Stomach (tissue), 9 donors: ENCODE measurements around the gene ACYP1. TPM values are rescaled to one million over a fixed set of nuclear protein-coding genes. Genes with fewer than 3 reads are reported as not detected.

Experiments
- DNase-seq, 2 donors: peaks; one replicate each; pipeline versions ENCODE4 v3.0.0 to v3.0.0-alpha.2; 2013 to 2019
- H3K27ac ChIP-seq, 5 donors: fragments of 200-600 bp in 4 of 5; sonication (generic) in 4 of 5; one replicate each; pipeline ENCODE4 v1.5.1; 2013 to 2019; ENCODE audit warnings: mild to moderate bottlenecking in 1 of 5, moderate library complexity in 1 of 5
- H3K27me3 ChIP-seq, 3 donors: fragments of 200-600 bp; sonication (generic); one replicate each; pipeline ENCODE4 v1.5.1; 2017 to 2019; ENCODE audit warnings: mixed run types in 1 of 3
- H3K36me3 ChIP-seq, 4 donors: fragments of 200-600 bp; sonication (generic); 1 replicate in 3 of 4; 2 replicates in 1 of 4; pipeline ENCODE4 v1.5.1; 2016 to 2019
- H3K4me1 ChIP-seq, 4 donors: fragments of 200-600 bp; sonication (generic); one replicate each; pipeline ENCODE4 v1.5.1; 2016 to 2019
- H3K4me3 ChIP-seq, 4 donors: fragments of 200-600 bp; sonication (generic) in 3 of 4; one replicate each; pipeline ENCODE4 v1.5.1; 2016 to 2019; ENCODE audit warnings: mild to moderate bottlenecking in 1 of 4
- H3K9me3 ChIP-seq, 4 donors: fragments of 200-600 bp; sonication (generic); one replicate each; pipeline ENCODE4 v1.5.1; 2016 to 2019
- EP300 ChIP-seq: sonication (generic); formaldehyde crosslinking; IDR thresholded peaks from one replicate; pipeline ENCODE4 v1.6.1; 2017; ENCODE audit warnings: antibody characterized with exemption
- POLR2A ChIP-seq, 4 donors: fragments of 450-650 bp; IDR thresholded peaks; one replicate each; pipeline ENCODE4 v1.6.1; 2016; ENCODE audit warnings: antibody characterized with exemption in 4 of 4, control low read depth in 2 of 4, mild to moderate bottlenecking in 1 of 4, moderate library complexity in 1 of 4
- POLR2AphosphoS5 ChIP-seq, 3 donors: sonication (generic); formaldehyde crosslinking; IDR thresholded peaks; one replicate each; pipeline ENCODE4 v1.6.1; 2016; ENCODE audit warnings: antibody characterized with exemption in 3 of 3
- WGBS, 5 donors: extraction: QIAGEN DNeasy Blood & Tissue Kit in 3 of 5; methylation state at CpG; one replicate each; pipeline versions ENCODE4 v1.1.5 to v1.1.7; 2013 to 2018; 5-methylcytosine and 5-hydroxymethylcytosine counted together
- intact Hi-C: fragments of 100-400 bp; cut with DNase I; formaldehyde crosslinking; loops from one replicate; pipeline ENCODE4 v1.15.1; 2023; ENCODE audit warnings: low total_unique reads
- polyA plus RNA-seq, 3 donors: library from polyadenylated mRNA; stranded (reverse); fragments of 200-250 nt; gene quantifications; one replicate each; pipeline ENCODE4 v1.2.3, GENCODE V29; 2013
- total RNA-seq, 5 donors: library from RNA; depleted of rRNA; stranded (reverse); fragments of >200 nt; gene quantifications; one replicate each; pipeline versions ENCODE4 v1.1.0 to v1.2.3, GENCODE V29; 2014 to 2016
- TF ChIP-seq, protein P1 (sequence below), 7 experiments: fragments of 450-650 bp in 4 of 7; fragments of 200-600 bp in 3 of 7; sonication (generic) in 3 of 7; IDR thresholded peaks; one replicate each; pipeline ENCODE4 v1.5.1; 2016 to 2019; ENCODE audit warnings: antibody characterized with exemption in 7 of 7, control low read depth in 2 of 7, mild to moderate bottlenecking in 1 of 7
- donor health status: healthy with polysubstance abuse.
- donor health status: Bipolar disorder and iron deficiency.
- donor health status: healthy.

ACYP1 gene
- total and polyA plus RNA-seq, 8 donors: 7.9 to 30.1 (median 12.0) TPM; not detected in 2

GRCh38 chr14:75022655-75023054 is 41.2 kb downstream of the ACYP1 start:
- 66 to 83% (median 74%) methylated on average over 8 of the region's 8 CpGs for WGBS, 5 donors
- Histone ChIP-seq H3K27ac (peak overlapping the region in 1 of 5 donors; percentile 0), H3K36me3 (peaks cover 14 to 89% (median 80%) of the 10 kb centered on the region in 4 donors), H3K4me3 (no peak overlapping the region), H3K27me3 (no peaks in the 10 kb centered on the region), H3K4me1 (peaks cover 0 to 5% (median 0%) of the 10 kb centered on the region in 4 donors), H3K9me3 (no peaks in the 10 kb centered on the region)
- DNase-seq: peak in 1 of 2 donors; percentile 31
- intact Hi-C loops: no loop called here
- TF ChIP-seq EP300 (no peak), POLR2A (IDR thresholded peaks at IDR 0.05) (no peak)
- TF ChIP-seq, protein P1, sequence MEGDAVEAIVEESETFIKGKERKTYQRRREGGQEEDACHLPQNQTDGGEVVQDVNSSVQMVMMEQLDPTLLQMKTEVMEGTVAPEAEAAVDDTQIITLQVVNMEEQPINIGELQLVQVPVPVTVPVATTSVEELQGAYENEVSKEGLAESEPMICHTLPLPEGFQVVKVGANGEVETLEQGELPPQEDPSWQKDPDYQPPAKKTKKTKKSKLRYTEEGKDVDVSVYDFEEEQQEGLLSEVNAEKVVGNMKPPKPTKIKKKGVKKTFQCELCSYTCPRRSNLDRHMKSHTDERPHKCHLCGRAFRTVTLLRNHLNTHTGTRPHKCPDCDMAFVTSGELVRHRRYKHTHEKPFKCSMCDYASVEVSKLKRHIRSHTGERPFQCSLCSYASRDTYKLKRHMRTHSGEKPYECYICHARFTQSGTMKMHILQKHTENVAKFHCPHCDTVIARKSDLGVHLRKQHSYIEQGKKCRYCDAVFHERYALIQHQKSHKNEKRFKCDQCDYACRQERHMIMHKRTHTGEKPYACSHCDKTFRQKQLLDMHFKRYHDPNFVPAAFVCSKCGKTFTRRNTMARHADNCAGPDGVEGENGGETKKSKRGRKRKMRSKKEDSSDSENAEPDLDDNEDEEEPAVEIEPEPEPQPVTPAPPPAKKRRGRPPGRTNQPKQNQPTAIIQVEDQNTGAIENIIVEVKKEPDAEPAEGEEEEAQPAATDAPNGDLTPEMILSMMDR (IDR thresholded peaks at IDR 0.05): peak in 2 of 7 experiments; percentile 13 to 15

DNA sequence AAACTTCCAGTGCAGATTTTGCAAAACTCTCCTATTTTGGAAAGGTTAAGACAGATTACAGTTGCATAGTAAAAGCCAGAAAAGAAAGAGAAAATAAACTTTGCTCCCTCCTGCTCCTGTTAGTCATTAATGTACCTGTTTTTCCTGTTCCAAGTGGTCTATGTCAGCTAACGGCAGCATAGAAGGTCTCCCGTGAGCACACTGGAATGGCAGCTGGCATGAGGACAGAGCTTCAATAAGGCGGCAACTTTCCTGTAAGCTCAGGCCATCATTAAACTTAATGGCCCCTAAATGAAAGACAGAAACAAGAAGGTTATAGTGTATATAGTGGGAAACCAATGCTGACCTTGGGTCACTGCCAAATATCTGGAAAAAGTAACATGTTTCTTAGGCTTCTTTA is 45.1 kb downstream of the ACYP1 start:
- intact Hi-C loops: no loop called here
- WGBS, 5 donors: 38 to 64% (median 47%) methylated on average over 3 of the region's 3 CpGs
- H3K36me3 ChIP-seq: peaks cover 34 to 98% (median 96%) of the 10 kb centered on the region in 4 donors
- no peaks in the 10 kb centered on the region for H3K27me3 ChIP-seq
- peaks cover 0 to 5% (median 0%) of the 10 kb centered on the region in 4 donors for H3K4me1 ChIP-seq
- H3K4me3 ChIP-seq: no peak overlapping the region
- no peak overlapping the region for H3K27ac ChIP-seq
- TF ChIP-seq POLR2A (IDR thresholded peaks at IDR 0.05): no peak
- TF ChIP-seq POLR2AphosphoS5 (IDR thresholded peaks at IDR 0.05): peak in 1 of 3 donors; percentile 30
- peak in 1 of 2 donors; percentile 85 for DNase-seq
- no peaks in the 10 kb centered on the region for H3K9me3 ChIP-seq

DNA sequence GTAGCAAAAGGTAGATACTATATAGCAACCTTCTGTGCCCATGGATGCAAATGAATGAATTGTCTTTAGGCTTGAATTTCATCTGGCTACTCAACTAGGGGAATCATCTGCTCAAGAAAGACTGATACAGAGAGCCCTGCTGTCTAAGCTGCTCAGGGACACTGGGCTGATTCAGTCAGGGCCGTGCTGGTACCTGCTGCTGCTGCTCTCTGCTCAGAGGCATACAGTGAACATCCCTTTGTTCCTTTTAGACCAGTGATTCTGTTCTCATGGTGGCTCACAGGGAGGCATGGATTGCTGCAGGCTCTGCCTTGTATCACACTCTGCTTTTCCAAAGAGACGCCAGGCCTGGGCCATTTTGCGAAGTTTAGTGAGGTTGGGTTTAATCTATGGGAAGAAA is 47.0 kb downstream of the ACYP1 start:
- H3K4me1 ChIP-seq: peaks cover 0 to 10% (median 0%) of the 10 kb centered on the region in 4 donors
- H3K27ac ChIP-seq: no peak overlapping the region
- no peaks in the 10 kb centered on the region for H3K9me3 ChIP-seq
- WGBS, 5 donors: 94 to 100% (median 95%) methylated on average over 3 of the region's 3 CpGs
- intact Hi-C loops: no loop called here
- H3K27me3 ChIP-seq: no peaks in the 10 kb centered on the region
- DNase-seq: no peak
- no peak overlapping the region for H3K4me3 ChIP-seq
- TF ChIP-seq, protein P1 (IDR thresholded peaks at IDR 0.05): no peak
- TF ChIP-seq POLR2A (IDR thresholded peaks at IDR 0.05): no peak
- no peak for TF ChIP-seq POLR2AphosphoS5 (IDR thresholded peaks at IDR 0.05)
- TF ChIP-seq EP300: no peak
- peaks cover 26 to 99% (median 96%) of the 10 kb centered on the region in 4 donors for H3K36me3 ChIP-seq

GRCh38 chr14:75015496-75015895 is 48.3 kb downstream of the ACYP1 start:
- Histone ChIP-seq H3K4me1 (peaks cover 0 to 19% (median 5%) of the 10 kb centered on the region in 4 donors), H3K4me3 (no peak overlapping the region), H3K9me3 (no peaks in the 10 kb centered on the region), H3K36me3 (peaks cover 25 to 100% (median 93%) of the 10 kb centered on the region in 4 donors), H3K27me3 (no peaks in the 10 kb centered on the region), H3K27ac (no peak overlapping the region)
- no peak for DNase-seq
- intact Hi-C loops: no loop called here
- WGBS, 5 donors: 86 to 95% (median 90%) methylated on average over 5 of the region's 5 CpGs
- TF ChIP-seq, protein P1 (IDR thresholded peaks at IDR 0.05): no peak

- no peaks in the 10 kb centered on the region for H3K9me3 ChIP-seq
- H3K36me3 ChIP-seq: peaks cover 26 to 100% (median 94%) of the 10 kb centered on the region in 4 donors
- DNase-seq: no peak
- TF ChIP-seq, protein P1 (IDR thresholded peaks at IDR 0.05): no peak
- peaks cover 0 to 14% (median 5%) of the 10 kb centered on the region in 4 donors for H3K4me1 ChIP-seq
- WGBS, 5 donors: 85 to 95% (median 88%) methylated on average over 6 of the region's 6 CpGs
- H3K27ac ChIP-seq: no peak overlapping the region
- H3K4me3 ChIP-seq: no peak overlapping the region
- intact Hi-C loops: no loop called here
- no peaks in the 10 kb centered on the region for H3K27me3 ChIP-seq
Measured at GRCh38 chr14:75013290-75013689, 50.5 kb downstream of the ACYP1 start.
